Measurements from ENCODE around the gene TRAF3. TPM values are rescaled to one million over a fixed set of nuclear protein-coding genes. Genes with fewer than 3 reads are reported as not detected.

TRAF3 gene
- total RNA-seq, 4 donors from 2014 or later: 5.5 to 14.7 (median 6.9) TPM

DNA sequence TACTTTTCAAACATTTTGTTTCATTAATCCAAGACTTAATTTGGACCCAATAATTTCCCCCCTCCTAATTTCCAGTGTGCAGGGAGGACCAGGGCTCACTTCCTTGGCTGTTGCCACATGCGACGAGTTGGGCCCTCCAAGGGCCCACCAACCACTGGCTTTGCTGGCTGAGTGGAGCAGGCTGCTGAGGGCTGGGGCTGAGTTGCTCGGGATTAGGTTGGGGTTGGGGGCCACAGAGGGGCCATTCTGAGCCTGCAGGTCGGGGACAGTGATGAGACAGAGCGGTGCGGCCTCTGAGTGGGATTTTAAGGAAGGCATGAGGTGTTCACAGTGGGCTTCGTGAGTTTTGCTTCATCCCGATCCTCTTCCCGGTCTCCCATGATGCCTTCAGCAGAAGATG, 6.1 kb upstream of the TRAF3 start:
- DNase-seq (no peak), ATAC-seq (no peak)
- TF ChIP-seq, protein P1, sequence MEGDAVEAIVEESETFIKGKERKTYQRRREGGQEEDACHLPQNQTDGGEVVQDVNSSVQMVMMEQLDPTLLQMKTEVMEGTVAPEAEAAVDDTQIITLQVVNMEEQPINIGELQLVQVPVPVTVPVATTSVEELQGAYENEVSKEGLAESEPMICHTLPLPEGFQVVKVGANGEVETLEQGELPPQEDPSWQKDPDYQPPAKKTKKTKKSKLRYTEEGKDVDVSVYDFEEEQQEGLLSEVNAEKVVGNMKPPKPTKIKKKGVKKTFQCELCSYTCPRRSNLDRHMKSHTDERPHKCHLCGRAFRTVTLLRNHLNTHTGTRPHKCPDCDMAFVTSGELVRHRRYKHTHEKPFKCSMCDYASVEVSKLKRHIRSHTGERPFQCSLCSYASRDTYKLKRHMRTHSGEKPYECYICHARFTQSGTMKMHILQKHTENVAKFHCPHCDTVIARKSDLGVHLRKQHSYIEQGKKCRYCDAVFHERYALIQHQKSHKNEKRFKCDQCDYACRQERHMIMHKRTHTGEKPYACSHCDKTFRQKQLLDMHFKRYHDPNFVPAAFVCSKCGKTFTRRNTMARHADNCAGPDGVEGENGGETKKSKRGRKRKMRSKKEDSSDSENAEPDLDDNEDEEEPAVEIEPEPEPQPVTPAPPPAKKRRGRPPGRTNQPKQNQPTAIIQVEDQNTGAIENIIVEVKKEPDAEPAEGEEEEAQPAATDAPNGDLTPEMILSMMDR (IDR thresholded peaks at IDR 0.05 in 4 of 5, conservative IDR thresholded peaks at IDR 0.05 in 1 of 5): no peak
- TF ChIP-seq POLR2A (IDR thresholded peaks at IDR 0.05): no peak
- Histone ChIP-seq H3K36me3 (no peaks in the 10 kb centered on the region), H3K4me1 (no peaks in the 10 kb centered on the region), H3K27ac (no peak overlapping the region), H3K4me3 (no peak overlapping the region), H3K27me3 (no peaks in the 10 kb centered on the region), H3K9me3 (no peaks in the 10 kb centered on the region)
- intact Hi-C loops (cut with DNase I; ENCODE audit: low total_unique reads) (no loop called here), in situ Hi-C loops (cut with MboI; ENCODE audit: low sequenced_read_pairs in 4 of 4) (loop anchor here in 1 of 4 donors (10.0 kb wide), 1 partner anchor 144 kb away; no protein-coding TSS in a partner anchor)

DNA sequence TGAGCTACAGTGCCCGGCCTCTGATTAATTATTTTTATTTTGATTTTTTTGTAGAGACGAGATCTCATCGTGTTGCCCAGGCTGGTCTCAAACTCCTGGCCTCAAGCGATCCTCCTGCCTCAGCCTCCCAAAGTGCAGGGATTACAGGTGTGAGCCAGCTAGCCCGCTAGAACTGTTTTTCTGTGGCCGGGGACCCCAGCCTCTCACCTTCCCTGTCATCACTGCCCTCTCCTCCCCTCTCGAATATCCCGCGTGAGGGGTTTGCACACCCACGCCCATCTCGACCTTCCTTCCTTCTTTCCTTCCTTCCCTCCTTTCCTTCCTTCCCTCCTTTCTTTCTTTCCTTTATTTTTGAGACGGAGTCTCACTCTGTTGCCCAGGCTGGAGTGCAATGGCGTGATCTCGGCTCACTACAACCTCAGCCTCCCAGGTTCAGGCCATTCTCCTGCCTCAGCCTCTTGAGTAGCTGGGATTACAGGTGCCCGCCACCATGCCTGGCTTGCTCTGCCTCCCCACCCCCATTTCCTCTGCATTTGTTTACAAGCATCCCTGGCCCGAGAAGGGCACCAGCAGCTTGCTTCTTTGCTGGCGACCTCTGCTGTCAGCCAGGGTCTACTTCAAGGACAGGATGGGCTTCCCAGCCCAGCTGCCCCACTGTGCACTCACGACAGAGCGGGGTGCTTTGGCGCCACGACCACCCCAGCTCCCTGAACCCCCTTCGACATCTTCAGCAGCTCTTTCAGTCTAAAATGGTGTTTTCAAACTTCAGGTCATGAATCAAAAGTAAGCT, 4.3 kb upstream of the TRAF3 start:
- in situ Hi-C loops (cut with MboI; ENCODE audit: low sequenced_read_pairs in 4 of 4) (loop anchor here in 1 of 4 donors (10.0 kb wide), 1 partner anchor 142 kb away; no protein-coding TSS in a partner anchor), intact Hi-C loops (cut with DNase I; ENCODE audit: low total_unique reads) (no loop called here)
- H3K4me3 ChIP-seq: no peak overlapping the region
- H3K27ac ChIP-seq: no peak overlapping the region
- TF ChIP-seq POLR2A (IDR thresholded peaks at IDR 0.05): no peak
- TF ChIP-seq, protein P1 (IDR thresholded peaks at IDR 0.05 in 4 of 5, conservative IDR thresholded peaks at IDR 0.05 in 1 of 5): no peak
- H3K4me1 ChIP-seq: no peaks in the 10 kb centered on the region
- no peaks in the 10 kb centered on the region for H3K9me3 ChIP-seq
- H3K27me3 ChIP-seq: no peaks in the 10 kb centered on the region
- H3K36me3 ChIP-seq: no peaks in the 10 kb centered on the region
- no peak for ATAC-seq
- no peak for DNase-seq

DNA sequence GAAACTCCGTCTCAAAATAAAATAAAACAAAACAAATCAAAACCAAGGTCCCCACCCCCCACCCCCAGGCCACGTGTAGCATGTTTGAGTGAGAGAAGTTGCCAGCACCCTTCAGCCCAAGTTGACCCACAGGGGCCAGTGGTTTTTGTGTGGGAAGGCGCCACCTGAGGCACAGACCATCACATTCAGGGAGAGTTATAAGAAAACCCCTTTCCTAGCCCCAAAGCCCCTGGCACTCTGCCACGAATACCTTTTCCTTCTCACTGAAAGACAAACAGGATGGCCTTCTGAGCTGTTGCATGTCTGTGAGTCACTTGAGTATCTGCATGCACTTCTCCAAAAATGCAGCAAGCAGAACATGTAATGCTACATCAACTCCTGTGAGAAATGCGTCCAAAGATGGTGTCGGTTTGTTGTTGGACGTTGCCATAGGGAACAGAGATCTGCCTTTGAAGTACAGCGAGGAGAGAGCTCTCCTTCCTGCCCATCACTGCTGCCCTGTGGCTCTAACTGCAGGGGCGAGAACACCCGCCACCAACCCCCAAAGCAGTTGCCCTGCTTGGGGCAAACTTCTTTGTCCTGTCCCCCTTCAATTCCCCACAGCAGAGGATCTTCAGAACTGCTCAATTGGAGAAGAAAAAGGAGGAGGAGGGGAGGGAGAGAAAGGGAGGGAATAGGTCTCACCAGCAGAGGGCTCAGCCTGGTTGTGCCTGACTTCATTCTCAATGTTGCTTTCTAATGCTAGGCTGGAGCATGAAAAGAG, 2.7 kb upstream of the TRAF3 start:
- DNase-seq (peak; percentile 33 to 43), ATAC-seq (peak; percentile 37 to 52)
- Histone ChIP-seq H3K36me3 (no peaks in the 10 kb centered on the region), H3K4me1 (peaks cover 5 to 6% of the 10 kb centered on the region in 2 donors), H3K4me3 (no peak overlapping the region), H3K9me3 (no peaks in the 10 kb centered on the region), H3K27ac (no peak overlapping the region), H3K27me3 (no peaks in the 10 kb centered on the region)
- TF ChIP-seq POLR2A (IDR thresholded peaks at IDR 0.05): no peak
- TF ChIP-seq, protein P1 (IDR thresholded peaks at IDR 0.05 in 4 of 5, conservative IDR thresholded peaks at IDR 0.05 in 1 of 5): peak; percentile 33 to 70 (median 53)
- in situ Hi-C loops (cut with MboI; ENCODE audit: low sequenced_read_pairs in 4 of 4): loop anchor here in 1 of 4 donors (10.0 kb wide), 1 partner anchor 140 kb away; no protein-coding TSS in a partner anchor
- intact Hi-C loops (cut with DNase I; ENCODE audit: low total_unique reads): loop anchor here (1.0 to 5.0 kb wide), 5 partner anchors 48 to 182 kb away; partner anchors contain the start of gene RCOR1

DNA sequence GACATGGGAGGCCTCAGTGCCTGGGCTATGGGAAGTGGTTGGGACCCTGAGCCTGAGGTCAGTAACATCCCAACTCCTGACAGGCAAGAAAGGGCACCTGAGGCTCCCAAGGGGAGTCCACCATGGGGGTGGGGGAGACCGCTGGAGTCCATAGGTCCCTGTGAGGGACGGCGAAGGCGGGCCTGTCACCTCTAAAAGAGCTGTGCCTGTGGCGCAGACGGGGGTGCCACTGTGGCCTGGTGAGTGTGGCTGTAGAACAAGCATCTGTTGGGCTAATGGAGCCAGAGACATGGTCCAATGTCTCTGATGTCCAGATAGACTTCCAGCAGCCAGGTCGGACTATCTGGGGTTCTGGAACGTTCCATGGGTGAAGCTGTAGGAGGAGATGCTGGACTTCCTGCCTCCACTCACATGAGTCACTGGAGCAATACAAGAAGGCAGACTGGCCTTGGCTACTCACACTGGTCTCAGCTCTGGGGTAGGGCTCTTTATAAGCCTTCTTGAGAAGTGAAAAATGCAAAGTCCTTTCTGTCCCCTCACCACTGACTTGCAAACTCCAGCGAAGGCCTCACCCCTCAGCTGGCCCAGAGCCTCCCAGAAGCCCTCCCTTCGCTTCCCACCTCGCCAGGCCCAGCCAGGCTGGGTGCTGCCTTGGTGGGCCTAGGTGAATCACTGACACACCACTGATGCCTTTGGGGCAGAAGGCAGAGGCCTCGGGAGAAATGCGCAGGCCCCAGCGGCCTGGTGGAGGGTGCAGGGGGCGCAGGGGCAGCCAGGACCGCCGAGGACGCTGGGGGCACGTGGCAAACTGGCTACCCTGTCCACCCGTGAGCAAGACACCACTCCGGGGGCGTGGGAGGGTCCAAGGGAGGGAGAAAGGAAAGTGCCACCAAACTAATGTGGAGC, 1.1 kb upstream of the TRAF3 start:
- no peaks in the 10 kb centered on the region for H3K27me3 ChIP-seq
- DNase-seq (no peak), ATAC-seq (peak; percentile 32 to 38)
- H3K27ac ChIP-seq: peak overlapping the region; percentile 55 to 70 (median 62)
- H3K4me1 ChIP-seq: peaks cover 5 to 9% of the 10 kb centered on the region in 2 donors
- in situ Hi-C loops (cut with MboI; ENCODE audit: low sequenced_read_pairs in 4 of 4): loop anchor here in 1 of 4 donors (10.0 kb wide), 1 partner anchor 139 kb away; no protein-coding TSS in a partner anchor
- TF ChIP-seq, protein P1 (IDR thresholded peaks at IDR 0.05 in 4 of 5, conservative IDR thresholded peaks at IDR 0.05 in 1 of 5): no peak
- TF ChIP-seq POLR2A (IDR thresholded peaks at IDR 0.05): no peak
- no peaks in the 10 kb centered on the region for H3K36me3 ChIP-seq
- no peaks in the 10 kb centered on the region for H3K9me3 ChIP-seq
- H3K4me3 ChIP-seq: no peak overlapping the region
- intact Hi-C loops (cut with DNase I; ENCODE audit: low total_unique reads): loop anchor here (5.0 kb wide), 4 partner anchors 46 to 184 kb away; partner anchors contain the start of gene RCOR1
